IPS-20b (cell line): ENCODE results near the gene OPCML.

Source experiments
- H3K27ac ChIP-seq: one replicate; pipeline ENCODE4 v1.5.1; 2013; ENCODE audit warnings: low read length
- H3K27me3 ChIP-seq: 2 replicates; pipeline ENCODE4 v1.6.1; 2013; ENCODE audit warnings: mild to moderate bottlenecking, low read length, inconsistent platforms; ENCODE audit not compliant: insufficient read depth
- H3K36me3 ChIP-seq: 2 replicates; pipeline ENCODE4 v1.6.1; 2013; ENCODE audit warnings: low read depth, mild to moderate bottlenecking, inconsistent platforms, low read length, moderate library complexity; ENCODE audit not compliant: insufficient read depth
- H3K4me1 ChIP-seq: 2 replicates; pipeline ENCODE4 v1.6.1; 2013; ENCODE audit warnings: mild to moderate bottlenecking, control low read depth, inconsistent platforms, low read length, moderate library complexity; ENCODE audit not compliant: insufficient read depth
- H3K4me3 ChIP-seq: 2 replicates; pipeline ENCODE4 v1.5.1; 2013; ENCODE audit warnings: mild to moderate bottlenecking, low read length, inconsistent platforms
- H3K9ac ChIP-seq: 2 replicates; pipeline ENCODE4 v1.6.1; 2013; ENCODE audit warnings: low read depth, mild to moderate bottlenecking, inconsistent platforms, low read length, moderate library complexity
- H3K9me3 ChIP-seq: 2 replicates; pipeline ENCODE4 v1.6.1; 2013; ENCODE audit warnings: mild to moderate bottlenecking, low read depth, low read length, inconsistent platforms; ENCODE audit not compliant: insufficient read depth

Gene OPCML

GRCh38 chr11:132901638-132902471, 630.4 kb downstream of the OPCML start:
- Histone ChIP-seq H3K27me3 (no peaks in the 10 kb centered on the region), H3K9ac (no peak overlapping the region; the same call in 1 of the 2 replicates), H3K36me3 (no peaks in the 10 kb centered on the region), H3K9me3 (no peaks in the 10 kb centered on the region), H3K27ac (no peak overlapping the region), H3K4me1 (peaks cover 19% of the 10 kb centered on the region; the same call in 1 of the 2 replicates), H3K4me3 (no peak overlapping the region; the same call in 1 of the 2 replicates)

DNA sequence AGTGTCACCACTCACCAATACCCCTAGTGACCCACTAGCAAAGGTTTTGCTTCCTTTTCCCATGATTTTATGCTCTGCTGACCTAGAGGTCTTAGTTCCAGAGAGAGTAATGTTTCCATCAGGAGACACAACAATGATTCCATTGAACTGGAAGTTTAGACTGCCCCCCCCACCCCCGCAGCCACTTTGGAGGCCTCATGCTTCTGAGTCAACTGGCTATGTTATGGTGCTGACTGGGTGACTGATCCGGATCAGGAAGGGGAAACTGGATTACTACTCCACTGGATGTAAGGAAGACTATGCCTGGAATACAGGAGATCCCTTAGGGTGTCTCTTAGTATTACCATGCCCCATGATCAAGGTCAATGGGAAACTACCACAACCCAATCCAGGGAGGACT, 633.6 kb downstream of the OPCML start:
- H3K9ac ChIP-seq, result no peak overlapping the region
- peaks cover 19% of the 10 kb centered on the region; the same call in 1 of the 2 replicates for H3K4me1 ChIP-seq
- no peak overlapping the region for H3K27ac ChIP-seq
- no peaks in the 10 kb centered on the region for H3K36me3 ChIP-seq
- H3K4me3 ChIP-seq, result no peak overlapping the region
- no peaks in the 10 kb centered on the region for H3K9me3 ChIP-seq
- H3K27me3 ChIP-seq, result no peaks in the 10 kb centered on the region

DNA sequence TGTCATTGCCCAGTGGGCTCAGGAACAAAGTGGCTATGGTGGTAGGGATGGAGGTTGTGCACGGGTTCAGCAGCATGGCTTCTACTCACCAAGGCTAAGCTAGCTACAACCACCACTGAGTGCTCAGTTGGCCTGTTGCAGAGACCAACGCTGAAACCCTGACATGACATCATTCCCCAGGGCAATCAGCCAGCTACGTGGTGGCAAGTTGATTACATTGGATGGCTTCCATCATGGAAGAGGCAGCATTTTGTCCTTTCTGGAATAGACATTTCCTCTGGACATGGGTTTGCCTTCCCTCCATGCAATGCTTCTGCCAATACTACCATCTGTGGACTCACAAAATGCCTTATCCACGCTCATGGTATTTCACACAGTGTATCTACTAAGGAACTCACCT, 634.3 kb downstream of the OPCML start:
- Histone ChIP-seq H3K4me1 (peaks cover 19% of the 10 kb centered on the region; the same call in 1 of the 2 replicates), H3K4me3 (no peak overlapping the region), H3K36me3 (no peaks in the 10 kb centered on the region), H3K27me3 (no peaks in the 10 kb centered on the region), H3K27ac (no peak overlapping the region), H3K9ac (no peak overlapping the region), H3K9me3 (no peaks in the 10 kb centered on the region)

DNA sequence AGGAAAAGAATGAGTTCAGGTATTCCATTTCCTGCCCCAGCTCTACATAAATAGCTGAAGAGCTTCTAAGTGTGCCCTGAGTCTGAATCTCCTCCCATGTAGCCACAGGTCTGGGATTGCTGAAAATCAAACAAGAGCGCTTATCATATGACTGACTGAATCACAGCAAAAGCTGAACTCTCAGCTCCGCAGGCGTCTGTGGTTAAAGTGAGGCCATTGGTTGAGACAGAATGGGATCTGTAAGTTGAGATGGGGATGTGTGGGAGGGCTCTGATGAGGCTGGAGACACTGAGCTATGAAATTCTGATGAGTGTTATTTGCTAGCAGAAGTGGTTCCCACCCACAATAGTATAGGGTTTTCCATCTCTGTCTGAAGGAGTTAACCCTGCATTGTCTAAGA, 637.0 kb downstream of the OPCML start:
- Histone ChIP-seq H3K27me3 (no peaks in the 10 kb centered on the region), H3K4me1 (no peaks in the 10 kb centered on the region), H3K36me3 (no peaks in the 10 kb centered on the region), H3K27ac (no peak overlapping the region), H3K9ac (no peak overlapping the region), H3K9me3 (no peaks in the 10 kb centered on the region), H3K4me3 (no peak overlapping the region)

- H3K9ac ChIP-seq, result no peak overlapping the region
- H3K27me3 ChIP-seq, result no peaks in the 10 kb centered on the region
- no peak overlapping the region for H3K4me3 ChIP-seq
- no peaks in the 10 kb centered on the region for H3K4me1 ChIP-seq
- H3K36me3 ChIP-seq, result no peaks in the 10 kb centered on the region
- H3K27ac ChIP-seq, result no peak overlapping the region
- H3K9me3 ChIP-seq, result no peaks in the 10 kb centered on the region
These were observed 637.7 kb downstream of the OPCML start for GRCh38 chr11:132894606-132895005.

- H3K36me3 ChIP-seq, result no peaks in the 10 kb centered on the region
- H3K4me1 ChIP-seq, result peaks cover 5% of the 10 kb centered on the region; the same call in 1 of the 2 replicates
- no peak overlapping the region for H3K9ac ChIP-seq
- no peaks in the 10 kb centered on the region for H3K9me3 ChIP-seq
- H3K4me3 ChIP-seq, result no peak overlapping the region
- no peaks in the 10 kb centered on the region for H3K27me3 ChIP-seq
- H3K27ac ChIP-seq, result no peak overlapping the region
These were observed 639.4 kb downstream of the OPCML start for GRCh38 chr11:132892876-132893275.

- no peaks in the 10 kb centered on the region for H3K9me3 ChIP-seq
- H3K4me1 ChIP-seq, result peaks cover 5% of the 10 kb centered on the region; the same call in 1 of the 2 replicates
- H3K36me3 ChIP-seq, result no peaks in the 10 kb centered on the region
- no peak overlapping the region for H3K4me3 ChIP-seq
- H3K9ac ChIP-seq, result no peak overlapping the region
- no peak overlapping the region for H3K27ac ChIP-seq
- no peaks in the 10 kb centered on the region for H3K27me3 ChIP-seq
These were observed 644.1 kb downstream of the OPCML start for GRCh38 chr11:132888226-132888625.

- no peaks in the 10 kb centered on the region for H3K36me3 ChIP-seq
These were observed 646.0 kb downstream of the OPCML start for GRCh38 chr11:132886335-132886734.

GRCh38 chr11:132883241-132883640, 649.1 kb downstream of the OPCML start:
- no peak overlapping the region for H3K9ac ChIP-seq
- H3K4me1 ChIP-seq, result peaks cover 5% of the 10 kb centered on the region; the same call in 1 of the 2 replicates
- no peaks in the 10 kb centered on the region for H3K36me3 ChIP-seq
- H3K9me3 ChIP-seq, result no peaks in the 10 kb centered on the region
- no peak overlapping the region for H3K27ac ChIP-seq
- no peak overlapping the region for H3K4me3 ChIP-seq
- no peaks in the 10 kb centered on the region for H3K27me3 ChIP-seq

More at GRCh38 chr11:132886335-132886734, 646.0 kb downstream of the OPCML start:
- Histone ChIP-seq H3K27me3 (no peaks in the 10 kb centered on the region), H3K4me1 (peaks cover 9% of the 10 kb centered on the region; the same call in 1 of the 2 replicates), H3K9ac (no peak overlapping the region), H3K27ac (no peak overlapping the region), H3K9me3 (no peaks in the 10 kb centered on the region), H3K4me3 (no peak overlapping the region)

- H3K36me3 ChIP-seq, result no peaks in the 10 kb centered on the region
- no peak overlapping the region for H3K4me3 ChIP-seq
- H3K9ac ChIP-seq, result no peak overlapping the region
- no peak overlapping the region for H3K27ac ChIP-seq
- peaks cover 4% of the 10 kb centered on the region; the same call in 1 of the 2 replicates for H3K4me1 ChIP-seq
- no peaks in the 10 kb centered on the region for H3K9me3 ChIP-seq
- H3K27me3 ChIP-seq, result no peaks in the 10 kb centered on the region
These were observed 650.7 kb downstream of the OPCML start for GRCh38 chr11:132881622-132882021.

GRCh38 chr11:132878111-132878510, 654.2 kb downstream of the OPCML start:
- peaks cover 4% of the 10 kb centered on the region for H3K4me1 ChIP-seq
- no peaks in the 10 kb centered on the region for H3K36me3 ChIP-seq
- H3K27ac ChIP-seq, result no peak overlapping the region
- no peak overlapping the region for H3K9ac ChIP-seq
- no peaks in the 10 kb centered on the region for H3K27me3 ChIP-seq
- no peaks in the 10 kb centered on the region for H3K9me3 ChIP-seq
- H3K4me3 ChIP-seq, result no peak overlapping the region

- Histone ChIP-seq H3K9me3 (no peaks in the 10 kb centered on the region), H3K4me1 (peaks cover 1% of the 10 kb centered on the region), H3K4me3 (no peak overlapping the region), H3K27me3 (no peaks in the 10 kb centered on the region), H3K27ac (no peak overlapping the region), H3K36me3 (no peaks in the 10 kb centered on the region), H3K9ac (no peak overlapping the region)
These were observed 655.6 kb downstream of the OPCML start for GRCh38 chr11:132876705-132877104.
